ENCODE data around the gene WLS. TPM values are rescaled to one million over a fixed set of nuclear protein-coding genes. Genes with fewer than 3 reads are reported as not detected.
"Not testable (repeated sequence)": the region's sequence is repeated elsewhere in the genome, so short reads cannot be mapped to it uniquely, and the experiment has no call there.

Gene WLS
- total RNA-seq, 1 donor from 2014 or later: 128 TPM

DNA sequence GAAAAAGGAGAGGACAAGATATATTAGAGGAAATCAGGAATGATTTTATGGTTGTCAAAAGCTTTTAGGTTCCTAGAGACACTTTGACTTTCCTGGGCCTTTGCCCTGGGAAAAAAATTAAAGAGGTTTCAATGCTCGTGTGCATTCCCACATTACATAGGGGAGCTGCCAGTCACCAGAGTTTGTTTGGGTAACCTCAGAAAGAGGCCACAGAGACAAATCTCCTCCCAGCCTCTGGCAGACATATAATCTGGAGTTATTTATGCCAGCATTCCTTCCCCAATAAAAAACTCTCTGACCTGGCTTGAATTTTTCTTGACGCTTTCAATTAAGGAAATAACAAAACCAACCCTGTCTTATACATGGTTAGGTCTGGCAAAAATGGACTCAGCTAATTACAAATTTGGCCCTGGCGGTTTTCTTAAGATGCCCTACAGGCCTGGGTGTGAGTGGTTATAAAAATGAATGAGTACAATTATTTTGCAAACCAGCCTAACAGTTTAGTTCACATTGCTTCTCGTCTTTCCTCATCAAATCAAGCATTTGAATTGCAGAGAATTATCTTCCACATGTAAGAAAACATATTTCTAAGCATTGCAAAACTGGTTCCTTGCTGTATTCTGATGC lies 63.7 kb downstream of the WLS start:
- DNase-seq (ENCODE audit: low read depth, low spot score): no peak

DNA sequence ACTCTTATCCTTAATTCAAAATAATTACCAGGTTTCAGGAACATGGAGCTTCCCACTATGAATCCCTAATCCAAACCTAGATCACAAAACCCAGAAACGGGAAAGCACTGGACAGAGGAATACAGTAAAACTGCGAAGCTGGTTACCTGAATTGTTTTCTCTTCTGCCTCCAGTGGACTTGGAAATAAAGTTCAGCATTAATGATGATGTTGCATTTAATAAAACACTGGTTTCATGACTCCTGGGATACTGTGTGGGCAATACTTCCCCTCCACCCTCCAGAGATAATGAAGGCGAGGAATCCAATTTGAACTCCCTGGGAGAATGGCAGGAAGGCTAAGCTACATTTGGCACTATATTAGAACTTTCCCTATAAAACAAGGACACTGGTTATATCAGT lies 65.1 kb downstream of the WLS start:
- no peak for DNase-seq (ENCODE audit: low read depth, low spot score)

DNA sequence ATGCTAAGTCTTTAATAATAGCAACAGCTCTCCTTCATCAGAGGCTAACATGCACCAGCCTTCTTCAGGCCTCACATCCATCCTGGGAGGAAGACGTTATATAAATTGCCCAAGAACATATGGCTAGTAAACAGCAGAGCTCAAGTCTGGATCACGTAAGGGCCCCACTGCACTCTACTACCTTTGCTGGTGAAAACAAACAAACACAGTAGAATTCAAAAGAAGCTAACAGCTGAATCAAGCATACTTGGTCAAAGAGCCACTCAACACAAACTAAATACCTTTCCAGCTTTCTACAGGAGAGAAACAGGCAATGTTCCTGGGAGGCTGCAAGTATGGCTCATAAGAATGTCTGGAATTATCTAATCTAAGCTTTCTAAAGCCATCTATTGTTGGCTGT lies 66.0 kb downstream of the WLS start:
- DNase-seq (ENCODE audit: low read depth, low spot score): no peak

DNA sequence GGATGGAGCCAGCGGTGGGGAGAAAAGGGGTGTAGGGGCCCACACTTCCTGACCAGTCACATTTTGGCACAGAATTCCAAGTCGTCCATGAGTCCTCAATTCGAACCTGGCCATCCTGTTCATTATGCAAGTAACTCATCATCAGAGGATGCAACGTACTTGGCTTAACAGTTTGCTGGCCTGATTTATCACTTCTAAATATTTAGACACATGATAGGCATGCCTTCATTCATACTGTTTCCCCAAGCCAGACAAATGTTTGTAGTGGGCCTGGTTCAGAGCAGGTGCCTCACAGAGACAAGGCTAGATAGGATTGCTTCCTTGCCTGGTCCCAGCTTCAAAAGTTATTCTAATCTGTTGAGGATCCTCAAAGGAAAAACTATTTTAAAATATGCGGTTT lies 66.7 kb downstream of the WLS start:
- DNase-seq (ENCODE audit: low read depth, low spot score): no peak

DNA sequence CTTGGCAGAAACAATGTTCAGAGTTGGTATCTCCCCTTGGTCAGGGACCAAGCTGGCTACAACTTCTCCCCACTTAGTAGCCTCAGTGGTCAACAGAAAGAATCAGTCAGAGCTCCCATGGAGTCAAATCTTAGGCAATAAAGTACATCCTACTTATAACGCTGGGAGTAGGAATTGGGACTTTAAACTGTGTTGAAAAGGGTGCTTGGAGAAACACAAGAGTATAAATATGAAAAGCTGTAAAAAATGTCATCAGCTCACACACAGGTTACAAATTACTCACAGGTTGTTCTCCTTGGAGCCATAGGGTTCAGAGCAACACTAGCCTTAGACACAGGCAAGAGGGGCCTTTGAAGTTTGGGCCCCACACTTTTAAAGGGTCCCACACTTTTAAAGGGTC lies 67.4 kb downstream of the WLS start:
- DNase-seq (ENCODE audit: low read depth, low spot score): no peak

DNA sequence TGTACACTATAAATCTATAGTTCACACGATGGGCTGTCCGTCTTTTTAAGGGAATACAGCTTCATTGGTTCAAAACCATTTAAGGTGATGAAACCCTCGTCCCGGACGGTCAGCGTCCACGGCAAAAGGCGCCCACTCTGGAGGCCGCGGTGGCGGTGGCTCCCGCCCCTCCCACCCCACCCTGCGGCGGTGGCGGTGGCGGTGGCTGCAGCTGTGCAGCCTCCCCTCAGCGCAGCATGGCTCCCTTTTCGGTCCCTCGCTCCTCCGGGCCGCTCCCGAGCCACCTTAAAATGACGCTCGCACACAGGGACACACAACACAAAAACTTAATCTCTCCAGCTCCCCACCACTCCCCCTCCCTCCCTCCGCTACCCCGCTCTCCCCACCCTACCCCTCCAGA lies 69.1 kb downstream of the WLS start:
- no peak for DNase-seq (ENCODE audit: low read depth, low spot score)

DNA sequence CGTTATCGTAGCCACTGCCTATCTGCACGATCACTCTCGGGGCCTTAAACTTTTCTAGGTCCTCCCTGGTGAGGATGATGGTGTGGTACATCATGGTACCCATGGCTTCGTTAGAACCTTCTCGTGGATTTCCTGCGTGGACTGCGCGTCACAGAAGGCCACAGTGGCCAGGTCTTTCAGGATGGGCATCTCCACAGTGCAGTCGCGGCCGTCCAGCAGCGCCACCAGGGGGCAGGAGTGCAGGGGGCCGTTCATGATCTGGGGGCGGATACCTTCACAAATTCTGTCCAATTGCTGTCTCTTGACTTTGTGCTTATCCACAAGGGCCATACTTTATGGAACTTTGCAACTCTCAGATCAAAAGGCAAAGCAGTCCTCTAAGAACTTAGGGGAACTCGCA lies 69.6 kb downstream of the WLS start:
- no peak for DNase-seq (ENCODE audit: low read depth, low spot score)

DNA sequence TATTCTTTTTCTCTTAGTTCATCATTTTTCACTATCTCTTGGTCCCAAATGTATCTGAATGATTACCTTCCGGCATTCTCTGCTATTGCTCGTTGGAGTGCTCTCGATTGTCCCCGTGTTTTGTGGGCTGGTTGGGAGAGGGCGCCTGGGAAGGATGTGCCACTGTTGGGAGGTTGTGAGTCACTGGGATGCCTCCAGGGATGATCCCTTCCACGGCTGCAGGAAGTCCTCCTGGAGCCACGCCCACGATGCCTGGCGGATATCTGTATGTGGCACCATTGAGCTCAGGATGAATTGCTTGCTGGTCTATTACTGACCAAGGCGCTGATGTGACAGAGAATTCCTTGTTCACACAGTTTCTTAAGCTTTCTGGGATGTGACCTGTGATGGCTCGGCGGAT lies 70.7 kb downstream of the WLS start:
- not testable (repeated sequence) for DNase-seq (ENCODE audit: low read depth, low spot score)

DNA sequence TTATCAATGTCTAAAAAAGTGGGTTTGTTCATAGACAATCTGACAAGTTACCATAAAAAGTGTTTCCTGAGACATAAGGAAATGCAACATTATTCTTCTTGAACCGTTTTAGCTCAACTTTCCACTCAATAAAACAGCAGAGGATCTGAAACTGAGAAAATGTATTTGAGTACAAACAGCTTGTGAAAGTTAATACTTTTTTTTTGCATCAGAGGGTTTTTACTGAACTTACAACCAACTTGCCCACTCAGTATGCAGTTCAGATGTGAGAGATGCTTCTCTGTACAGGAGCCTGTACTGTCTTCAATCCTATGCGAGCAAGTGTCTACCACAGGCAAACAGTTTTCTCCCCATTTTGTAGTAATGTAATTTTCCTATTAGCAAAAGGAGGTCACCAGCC lies 71.4 kb downstream of the WLS start:
- DNase-seq (ENCODE audit: low read depth, low spot score): not testable (repeated sequence)

DNA sequence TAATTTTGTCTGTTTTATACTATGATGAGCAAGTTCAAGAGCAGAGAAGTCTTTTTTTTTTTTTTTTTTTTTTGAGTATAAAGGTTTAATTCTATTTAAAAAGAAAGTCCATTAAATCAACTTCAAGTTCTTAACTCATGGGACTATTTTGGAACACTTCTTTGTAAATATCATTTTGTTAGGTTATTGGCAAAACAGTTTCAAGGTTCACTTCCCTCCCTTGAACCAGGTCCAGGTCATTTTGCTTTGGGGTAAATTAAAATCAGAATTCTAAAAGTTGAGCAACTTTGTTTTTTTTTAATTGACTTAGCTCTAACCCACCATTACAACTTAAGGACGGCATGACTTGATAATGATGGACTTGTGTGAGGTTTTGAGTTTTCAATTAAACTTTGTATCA lies 72.3 kb downstream of the WLS start:
- DNase-seq (ENCODE audit: low read depth, low spot score): no peak

DNA sequence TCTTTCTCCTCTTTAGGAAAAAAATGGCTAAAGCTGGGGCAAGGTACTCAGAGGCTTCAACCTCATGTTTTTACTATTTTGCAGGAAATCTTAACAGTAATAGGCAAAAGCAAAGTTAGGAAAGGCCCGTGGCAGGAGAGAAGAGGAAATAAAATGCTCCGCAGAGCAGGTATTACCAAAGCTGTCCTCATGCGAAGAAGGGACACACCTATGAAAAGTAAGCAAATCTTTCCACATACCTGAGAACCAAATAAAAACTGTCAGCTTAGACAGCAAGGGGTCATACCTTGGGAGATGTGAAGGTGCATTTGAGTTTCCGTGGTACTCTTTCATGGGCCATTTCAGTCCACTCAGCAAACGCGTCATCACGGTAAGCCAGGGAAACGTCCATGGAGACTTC lies 73.5 kb downstream of the WLS start:
- no peak for DNase-seq (ENCODE audit: low read depth, low spot score)

DNA sequence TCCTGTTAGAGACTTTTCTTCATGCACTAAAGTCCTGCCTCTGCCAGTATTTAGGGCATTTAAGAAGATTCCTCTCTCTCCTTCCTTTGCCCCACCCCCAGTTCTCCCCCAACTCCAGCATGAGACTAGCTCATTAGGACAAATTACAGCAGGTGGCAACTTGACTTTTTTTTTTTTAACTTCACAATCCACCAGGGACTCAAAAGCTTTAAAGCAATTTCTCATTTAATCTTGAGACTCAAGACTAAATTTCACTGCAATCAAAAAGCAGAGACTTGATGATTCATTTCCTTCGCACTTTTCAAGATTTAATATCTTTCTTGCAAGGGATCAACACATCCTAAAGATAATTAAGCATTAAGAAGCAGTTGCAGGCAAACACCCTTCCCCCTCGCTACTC lies 74.9 kb downstream of the WLS start:
- DNase-seq (ENCODE audit: low read depth, low spot score): no peak

DNA sequence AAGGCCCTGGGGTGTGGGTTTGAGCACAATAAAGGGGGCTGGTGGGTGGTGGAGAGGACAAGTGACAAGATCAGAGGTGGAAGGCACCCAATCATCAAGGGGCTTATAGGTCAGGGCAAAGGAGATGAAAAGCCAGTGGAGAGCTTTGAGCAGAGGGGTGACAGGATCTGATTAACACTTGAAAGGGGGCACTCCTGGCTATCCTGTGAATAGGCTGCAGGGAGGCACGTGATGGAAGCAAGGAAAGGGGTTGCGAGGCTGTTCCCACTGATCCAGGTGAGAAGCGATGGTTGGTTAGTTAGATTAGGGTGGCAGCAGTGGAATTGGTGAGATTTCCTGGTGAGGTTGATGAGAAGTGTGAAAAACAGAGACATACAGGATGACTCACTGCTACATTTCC lies 80.6 kb downstream of the WLS start:
- no peak for DNase-seq (ENCODE audit: low read depth, low spot score)

DNA sequence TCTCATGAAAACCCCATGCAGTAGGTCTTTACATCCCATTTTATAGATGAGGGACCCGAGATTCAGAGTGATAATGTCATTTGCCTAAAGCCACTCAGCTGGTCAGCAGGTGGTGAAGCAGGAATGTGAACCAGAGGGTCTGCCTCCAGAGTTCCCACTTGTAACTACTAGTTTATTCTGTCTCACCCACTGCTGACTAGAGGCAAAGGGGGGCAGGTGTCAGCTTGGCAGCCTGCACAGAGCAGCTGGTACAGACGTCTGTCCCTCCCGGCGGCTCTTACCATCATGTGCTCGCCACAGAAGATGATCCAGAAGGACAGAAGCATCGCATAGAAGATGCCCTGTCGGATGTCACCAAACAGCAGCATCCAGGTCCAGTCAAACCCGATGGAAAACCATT lies 82.4 kb downstream of the WLS start:
- no peak for DNase-seq (ENCODE audit: low read depth, low spot score)

DNA sequence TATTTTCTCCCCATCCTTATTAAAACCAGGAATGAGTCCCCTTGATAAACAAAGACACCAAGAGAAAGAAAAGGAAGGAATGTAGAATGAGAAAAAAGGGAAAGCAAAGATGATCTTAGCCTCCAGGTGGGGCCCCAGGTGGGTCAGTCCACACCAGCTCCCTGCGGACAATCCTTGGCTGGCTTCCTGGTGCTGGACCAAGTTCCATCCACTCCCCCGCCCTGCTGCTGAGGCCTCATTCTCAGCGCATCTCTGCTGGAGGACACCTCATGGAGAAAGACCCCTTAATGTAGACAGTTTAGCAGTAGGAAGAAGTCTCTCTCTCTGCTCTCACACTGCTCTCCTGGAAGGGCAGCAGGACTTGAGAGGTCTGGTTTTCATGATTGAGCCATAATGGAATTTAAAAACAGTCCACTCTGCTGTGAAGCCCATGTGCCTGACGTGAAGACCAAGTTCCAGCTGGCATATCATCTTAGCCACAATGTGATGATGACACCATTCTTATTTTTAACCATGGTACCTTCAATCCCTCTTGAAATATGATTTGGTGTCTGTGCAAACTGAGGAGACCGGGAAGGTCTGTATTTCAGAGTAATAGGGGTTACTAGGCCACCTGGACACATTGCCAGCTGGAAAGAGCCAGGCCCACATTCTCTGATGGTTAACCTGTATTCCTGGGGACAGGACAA lies 83.1 kb downstream of the WLS start:
- DNase-seq (ENCODE audit: low read depth, low spot score): no peak

DNA sequence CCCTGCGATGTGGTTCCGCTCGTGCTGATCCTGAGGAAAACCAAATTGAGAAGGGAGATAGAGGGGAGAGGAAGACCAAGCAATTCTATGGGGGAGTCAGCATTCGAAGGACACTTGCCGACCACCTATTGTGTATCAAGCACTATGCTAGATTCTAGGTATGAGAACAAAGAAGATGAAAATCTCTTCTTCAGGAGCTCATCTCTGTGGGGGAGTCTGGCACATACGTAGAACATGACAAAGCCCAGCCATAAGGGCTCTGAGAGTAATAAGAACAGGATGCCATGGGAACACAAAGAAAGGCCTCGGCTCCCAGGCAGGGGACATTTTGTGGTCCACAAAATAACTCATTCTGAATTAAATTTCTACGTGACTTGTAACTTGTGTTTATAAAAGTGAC lies 83.7 kb downstream of the WLS start:
- no peak for DNase-seq (ENCODE audit: low read depth, low spot score)

DNA sequence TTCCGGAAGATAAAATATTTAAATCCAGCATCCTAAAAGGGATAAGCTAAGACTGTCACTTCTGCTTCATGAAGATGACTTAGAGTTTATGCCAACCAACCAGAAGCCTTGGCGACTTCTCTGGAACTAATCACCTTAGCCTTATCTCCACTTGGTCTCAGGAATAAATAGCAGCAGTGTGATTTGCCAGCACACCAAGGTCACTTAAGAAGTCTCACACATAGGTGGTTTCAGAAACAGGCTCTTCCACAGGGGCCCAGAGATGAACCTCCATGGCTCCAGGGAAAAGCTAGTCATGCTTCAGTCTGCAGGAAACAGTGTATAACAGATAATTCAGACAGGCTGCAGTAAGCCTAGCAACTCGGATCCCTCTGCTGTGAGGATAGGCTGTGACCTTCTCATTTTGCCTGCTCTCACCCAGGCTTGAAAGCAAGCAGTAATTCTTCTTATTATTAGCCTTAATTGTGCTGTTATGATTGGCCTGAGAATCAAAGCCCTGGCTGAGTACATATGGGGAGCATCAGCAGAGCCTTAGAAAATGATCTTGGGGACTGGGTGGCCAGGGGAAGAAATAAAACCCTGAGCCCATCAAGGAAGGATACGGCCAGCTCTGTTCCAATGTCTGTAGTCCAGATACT lies 84.7 kb downstream of the WLS start:
- DNase-seq (ENCODE audit: low read depth, low spot score): no peak

DNA sequence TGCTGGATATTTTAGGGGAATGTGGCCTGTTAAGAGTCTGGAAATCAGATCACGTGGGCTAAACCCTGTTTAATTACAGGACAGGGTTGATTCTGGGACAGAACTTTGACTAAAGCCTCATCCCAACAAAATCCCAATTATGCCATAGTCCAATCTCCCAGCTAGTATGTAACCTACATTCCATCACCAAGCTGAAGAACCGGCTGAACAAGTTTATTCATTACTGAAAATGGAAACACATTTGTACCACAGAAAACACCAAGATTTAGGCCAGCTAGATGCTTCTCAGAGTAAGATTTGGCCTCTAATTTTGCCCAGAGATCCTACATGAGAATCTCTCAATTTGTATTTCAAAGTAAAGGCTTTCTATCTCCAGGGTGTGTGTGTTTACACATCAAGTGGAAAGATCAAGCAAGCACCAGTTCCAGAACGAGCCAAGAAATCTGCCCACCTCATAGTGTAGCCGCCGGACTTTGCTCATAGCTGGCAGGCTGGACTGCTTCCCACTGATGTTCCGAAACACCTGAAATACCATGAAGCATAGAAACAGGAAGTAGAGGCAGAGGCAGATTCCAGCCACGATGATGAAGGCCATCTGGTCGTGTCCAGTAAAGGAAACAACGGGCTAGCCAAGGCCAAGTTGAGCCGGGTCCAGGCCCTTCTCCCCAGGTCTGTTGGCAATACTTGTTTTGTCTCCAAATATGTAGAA lies 86.8 kb downstream of the WLS start:
- no peak for DNase-seq (ENCODE audit: low read depth, low spot score)

DNA sequence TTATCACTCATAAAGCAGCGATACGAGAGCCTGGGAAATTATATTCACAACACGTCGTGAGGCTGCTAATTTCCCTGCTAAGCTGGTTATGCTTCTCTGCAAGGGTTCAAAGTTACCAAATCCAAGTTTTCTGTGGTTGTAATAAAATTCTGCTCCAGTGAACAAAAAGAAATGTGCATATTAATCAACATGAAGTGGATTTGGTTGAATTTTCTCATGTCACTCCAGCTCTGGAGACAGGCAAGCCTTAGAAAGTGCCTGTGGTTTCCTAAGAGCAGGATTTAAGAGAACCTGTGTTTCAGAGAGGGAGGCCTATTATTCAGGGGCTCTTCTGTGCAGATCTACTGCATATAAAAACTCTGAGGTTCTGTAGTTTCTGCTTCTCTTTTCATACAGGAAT lies 87.5 kb downstream of the WLS start:
- no peak for DNase-seq (ENCODE audit: low read depth, low spot score)

DNA sequence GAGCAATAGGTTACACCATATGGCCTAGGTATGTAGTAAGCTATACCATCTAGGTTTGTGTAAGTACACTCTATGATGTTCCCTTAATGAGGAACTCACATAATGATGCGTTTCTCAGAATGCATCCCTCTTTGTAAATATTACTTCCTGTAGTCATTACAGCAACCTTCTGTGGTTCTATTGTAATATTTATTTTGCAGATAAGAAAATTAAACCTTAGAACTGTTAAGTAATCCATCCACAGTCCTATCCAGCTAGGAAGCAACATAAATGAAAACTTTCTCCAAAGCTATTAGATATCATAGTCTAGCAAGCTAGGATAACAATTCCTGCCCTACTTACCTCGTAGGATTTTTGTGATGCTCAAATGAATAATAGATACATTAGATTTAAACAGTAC lies 88.7 kb downstream of the WLS start:
- DNase-seq (ENCODE audit: low read depth, low spot score): no peak

DNA sequence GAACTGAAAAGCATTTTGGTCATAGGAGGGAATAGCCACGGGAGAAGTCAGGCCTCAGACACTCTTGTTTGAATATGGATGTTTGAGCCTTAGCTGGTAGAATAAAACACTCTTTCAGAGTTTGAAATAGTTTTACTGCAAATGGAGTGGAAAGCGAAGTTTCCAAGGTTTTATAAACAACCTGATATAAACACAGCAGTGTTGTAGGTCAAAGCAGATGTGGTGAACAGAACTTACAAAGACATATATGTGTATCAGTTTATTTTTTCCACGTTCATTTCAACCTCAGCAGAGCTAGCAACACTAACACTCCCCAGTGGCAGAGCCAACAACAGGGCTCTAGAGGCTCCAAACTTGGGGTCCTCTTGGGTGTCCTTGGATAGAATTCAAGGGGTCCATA lies 89.9 kb downstream of the WLS start:
- no peak for DNase-seq (ENCODE audit: low read depth, low spot score)

DNA sequence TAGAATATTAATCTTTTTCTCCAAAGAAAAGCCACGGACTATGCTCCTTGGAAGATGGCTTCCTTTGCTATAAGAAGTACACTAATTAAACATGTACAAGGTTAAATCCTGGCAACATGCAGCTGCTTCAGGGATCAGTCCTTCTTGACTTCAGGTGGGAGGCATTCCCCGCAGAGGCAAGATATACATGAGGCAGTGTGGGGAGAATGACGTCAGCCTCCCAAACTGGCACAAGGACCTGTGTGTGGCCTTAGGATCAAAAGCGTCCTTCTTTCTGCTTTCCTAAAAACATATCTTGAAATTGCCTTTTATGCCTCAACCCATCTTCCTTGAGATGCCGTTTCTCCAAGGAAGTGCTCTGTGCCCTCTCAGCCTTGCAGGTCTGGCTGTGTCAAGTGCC lies 90.3 kb downstream of the WLS start:
- no peak for DNase-seq (ENCODE audit: low read depth, low spot score)
